Suprapubic skin (tissue), 4 donors: Measurements from ENCODE around the gene NPIPB8. TPM values are rescaled to one million over a fixed set of nuclear protein-coding genes. Genes with fewer than 3 reads are reported as not detected.
"Not testable (repeated sequence)": the region's sequence is repeated elsewhere in the genome, so short reads cannot be mapped to it uniquely, and the experiment has no call there.

ENCODE experiments used
- DNase-seq, 2 donors: peaks; one replicate each; pipeline ENCODE4 v3.0.0-alpha.2; 2019; ENCODE audit warnings: low spot score in 2 of 2
- H3K27ac ChIP-seq: fragments of 200-600 bp; sonication (generic); one replicate; pipeline ENCODE4 v1.5.1; 2019
- H3K27me3 ChIP-seq: fragments of 200-600 bp; sonication (generic); one replicate; pipeline ENCODE4 v1.5.1; 2019
- H3K36me3 ChIP-seq: fragments of 200-600 bp; sonication (generic); one replicate; pipeline ENCODE4 v1.5.1; 2019
- H3K4me1 ChIP-seq: fragments of 200-600 bp; sonication (generic); one replicate; pipeline ENCODE4 v1.5.1; 2019
- H3K4me3 ChIP-seq: fragments of 200-600 bp; sonication (generic); one replicate; pipeline ENCODE4 v1.5.1; 2019; ENCODE audit warnings: mild to moderate bottlenecking
- H3K9me3 ChIP-seq: fragments of 200-600 bp; sonication (generic); one replicate; pipeline ENCODE4 v1.5.1; 2019
- CTCF ChIP-seq, 2 donors: fragments of 200-600 bp in 1 of 2; fragments of 450-650 bp in 1 of 2; sonication (generic) in 1 of 2; IDR thresholded peaks; one replicate each; pipeline ENCODE4 v1.5.1; 2016 to 2019; ENCODE audit warnings: antibody characterized with exemption in 2 of 2, mild to moderate bottlenecking in 1 of 2, moderate library complexity in 1 of 2
- EP300 ChIP-seq: sonication (generic); formaldehyde crosslinking; IDR thresholded peaks from one replicate; pipeline ENCODE4 v1.6.1; 2017; ENCODE audit warnings: antibody characterized with exemption
- POLR2A ChIP-seq, 2 donors: fragments of 450-650 bp; IDR thresholded peaks; one replicate each; pipeline ENCODE4 v1.6.1; 2017; ENCODE audit warnings: antibody characterized with exemption in 2 of 2, mild to moderate bottlenecking in 2 of 2, moderate library complexity in 2 of 2
- POLR2AphosphoS5 ChIP-seq, 3 donors: sonication (generic); formaldehyde crosslinking; IDR thresholded peaks; one replicate each; pipeline ENCODE4 v1.6.1; 2017; ENCODE audit warnings: antibody characterized with exemption in 3 of 3
- WGBS: methylation state at CpG from one replicate; pipeline ENCODE4 v1.1.5; 2018; 5-methylcytosine and 5-hydroxymethylcytosine counted together
- total RNA-seq, 4 donors: library from RNA; depleted of rRNA; stranded (reverse); fragments of >200 nt; gene quantifications; one replicate each; pipeline ENCODE4 v1.1.0, GENCODE V29; 2016

The NPIPB8 gene
- total RNA-seq, 4 donors from 2014 or later, result 1.0 to 4.9 TPM; not detected in 2

GRCh38 chr16:28609631-28610594, 28.0 kb upstream of the NPIPB8 start, which contains the start of gene SULT1A1:
Gene SULT1A1, minus strand, starts transcription at chr16:28610044. Its CDS starts 1,189 bp downstream, at chr16:28608855.
- Histone ChIP-seq H3K4me3 (peak within 1 kb of the TSS; percentile 28), H3K36me3 (no peaks in the 10 kb centered on the region), H3K4me1 (peaks cover 19% of the 10 kb centered on the region), H3K9me3 (no peaks in the 10 kb centered on the region), H3K27me3 (no peaks in the 10 kb centered on the region), H3K27ac (no peak within 1 kb of the TSS)
- WGBS, result 42% methylated on average over 11 of the region's 11 CpGs
- DNase-seq, result peak in 1 of 2 donors; percentile 83
- TF ChIP-seq CTCF (IDR thresholded peaks at IDR 0.05) (no peak), POLR2AphosphoS5 (IDR thresholded peaks at IDR 0.05) (no peak), EP300 (no peak), POLR2A (IDR thresholded peaks at IDR 0.05) (no peak)

- H3K27me3 ChIP-seq, result no peaks in the 10 kb centered on the region
- no peak overlapping the region for H3K4me3 ChIP-seq
- no peaks in the 10 kb centered on the region for H3K36me3 ChIP-seq
- WGBS, result 82% methylated on average over 10 of the region's 10 CpGs
- TF ChIP-seq CTCF (IDR thresholded peaks at IDR 0.05) (no peak), POLR2AphosphoS5 (IDR thresholded peaks at IDR 0.05) (no peak), POLR2A (IDR thresholded peaks at IDR 0.05) (no peak)
- H3K27ac ChIP-seq, result no peak overlapping the region
- peaks cover 19% of the 10 kb centered on the region for H3K4me1 ChIP-seq
- no peak for DNase-seq
- H3K9me3 ChIP-seq, result no peaks in the 10 kb centered on the region
These were observed 27.2 kb upstream of the NPIPB8 start for GRCh38 chr16:28610595-28611191.

GRCh38 chr16:28612359-28613280, 25.2 kb upstream of the NPIPB8 start:
- not testable (repeated sequence) for H3K27ac ChIP-seq, H3K36me3 ChIP-seq, DNase-seq, H3K9me3 ChIP-seq, H3K27me3 ChIP-seq, H3K4me3 ChIP-seq
- peaks cover 19% of the 10 kb centered on the region for H3K4me1 ChIP-seq
- no CpG with 5 or more reads among the region's 17 CpGs for WGBS

- not testable (repeated sequence) for H3K27me3 ChIP-seq, H3K4me3 ChIP-seq, H3K36me3 ChIP-seq, DNase-seq, H3K9me3 ChIP-seq, H3K27ac ChIP-seq
- WGBS, result no CpG with 5 or more reads among the region's 26 CpGs
- peaks cover 19% of the 10 kb centered on the region for H3K4me1 ChIP-seq
These were observed 24.0 kb upstream of the NPIPB8 start for GRCh38 chr16:28613912-28614311.

GRCh38 chr16:28614561-28614960, 23.3 kb upstream of the NPIPB8 start:
- not testable (repeated sequence) for H3K27me3 ChIP-seq, H3K4me3 ChIP-seq, DNase-seq, H3K27ac ChIP-seq, H3K9me3 ChIP-seq, H3K36me3 ChIP-seq
- H3K4me1 ChIP-seq, result peaks cover 14% of the 10 kb centered on the region
- WGBS, result 79% methylated on average over 14 of the region's 16 CpGs

GRCh38 chr16:28615486-28616223, 22.2 kb upstream of the NPIPB8 start:
- not testable (repeated sequence) for H3K36me3 ChIP-seq, H3K27ac ChIP-seq, H3K27me3 ChIP-seq, H3K9me3 ChIP-seq, H3K4me1 ChIP-seq, DNase-seq, H3K4me3 ChIP-seq
- TF ChIP-seq CTCF (IDR thresholded peaks at IDR 0.05), result peak; percentile 42 to 69
- 10% methylated on average over 8 of the region's 24 CpGs for WGBS

GRCh38 chr16:28616224-28616577, 21.7 kb upstream of the NPIPB8 start:
- H3K27me3 ChIP-seq, H3K4me1 ChIP-seq, H3K4me3 ChIP-seq, H3K9me3 ChIP-seq, H3K36me3 ChIP-seq, H3K27ac ChIP-seq, DNase-seq: not testable (repeated sequence)
- 73% methylated on average over 7 of the region's 7 CpGs for WGBS
